HepG2 (cell line): ENCODE measurements around the gene AHCY. TPM values are rescaled to one million over a fixed set of nuclear protein-coding genes. Genes with fewer than 3 reads are reported as not detected.

ENCODE experiments used
- ADNP ChIP-seq: sonication (generic); formaldehyde crosslinking; IDR thresholded peaks from 2 replicates; pipeline ENCODE4 v1.4.0; 2020; ENCODE audit warnings: missing genetic modification reagents
- ARID4A ChIP-seq: sonication (generic); formaldehyde crosslinking; IDR thresholded peaks from 2 replicates; pipeline ENCODE4 v1.5.0; 2020; ENCODE audit warnings: mild to moderate bottlenecking, missing genetic modification reagents, borderline replicate concordance
- ATF5 ChIP-seq: sonication (generic); formaldehyde crosslinking; IDR thresholded peaks from 2 replicates; pipeline ENCODE4 v1.4.0; 2020; ENCODE audit warnings: mild to moderate bottlenecking, low read depth, missing genetic modification reagents
- CHD2 ChIP-seq: IDR thresholded peaks from 2 replicates; pipeline ENCODE4 v1.6.1; 2011; ENCODE audit warnings: low read depth, low read length, improper control_type of control experiment
- ELF1 ChIP-seq: sonication (generic); formaldehyde crosslinking; IDR thresholded peaks from 2 replicates; pipeline ENCODE4 v1.4.0; 2020; ENCODE audit warnings: missing genetic modification reagents
- FIP1L1 ChIP-seq: fragments of 200-400 bp; formaldehyde crosslinking; IDR thresholded peaks from 2 replicates; pipeline ENCODE4 v1.6.1; 2018; ENCODE audit warnings: low read depth, mild to moderate bottlenecking, low read length, moderate library complexity, borderline replicate concordance; ENCODE audit not compliant: insufficient read depth
- FOXK2 ChIP-seq: fragments of 450-650 bp; IDR thresholded peaks from 2 replicates; pipeline ENCODE4 v1.6.1; 2016
- HNF4G ChIP-seq, 2 experiments: sonication (generic) in 1 of 2; formaldehyde crosslinking in 1 of 2; IDR thresholded peaks; 2 replicates each; pipeline versions ENCODE4 v1.4.0 to v1.6.1; 2011 to 2020; ENCODE audit warnings: borderline replicate concordance in 2 of 2, low read depth in 2 of 2, mild to moderate bottlenecking in 2 of 2, low read length in 1 of 2, missing genetic modification reagents in 1 of 2, moderate library complexity in 1 of 2
- HOXA7 ChIP-seq: sonication (generic); formaldehyde crosslinking; IDR thresholded peaks from 2 replicates; pipeline ENCODE4 v1.8.1; 2022; ENCODE audit warnings: mild to moderate bottlenecking, missing genetic modification reagents, moderate library complexity
- KMT2A ChIP-seq: sonication (generic); formaldehyde crosslinking; IDR thresholded peaks from 2 replicates; pipeline ENCODE4 v1.4.0; 2020; ENCODE audit warnings: missing genetic modification reagents
- NFATC3 ChIP-seq: sonication (generic); formaldehyde crosslinking; IDR thresholded peaks from 2 replicates; pipeline ENCODE4 v1.5.1; 2020; ENCODE audit warnings: mild to moderate bottlenecking, missing genetic modification reagents
- TARDBP ChIP-seq: sonication (generic); formaldehyde crosslinking; IDR thresholded peaks from 2 replicates; pipeline ENCODE4 v1.8.0; 2022; ENCODE audit warnings: mild to moderate bottlenecking, missing genetic modification reagents
- TSC22D2 ChIP-seq: sonication (generic); formaldehyde crosslinking; IDR thresholded peaks from 2 replicates; pipeline ENCODE4 v1.5.1; 2020; ENCODE audit warnings: missing genetic modification reagents, mild to moderate bottlenecking, borderline replicate concordance
- ZFX ChIP-seq: sonication (generic); formaldehyde crosslinking; IDR thresholded peaks from 2 replicates; pipeline ENCODE4 v1.4.0; 2020; ENCODE audit warnings: mild to moderate bottlenecking, low read depth, missing genetic modification reagents, moderate library complexity
- ZFY ChIP-seq: sonication (generic); formaldehyde crosslinking; IDR thresholded peaks from 2 replicates; pipeline ENCODE4 v1.4.0; 2020; ENCODE audit warnings: missing genetic modification reagents
- ZNF281 ChIP-seq: sonication (generic); formaldehyde crosslinking; IDR thresholded peaks from 2 replicates; pipeline ENCODE4 v1.4.0; 2020; ENCODE audit warnings: missing genetic modification reagents, borderline replicate concordance
- ZNF317 ChIP-seq: sonication (generic); formaldehyde crosslinking; IDR thresholded peaks from 2 replicates; pipeline ENCODE4 v1.5.0; 2020; ENCODE audit warnings: mild to moderate bottlenecking, missing genetic modification reagents
- ZNF530 ChIP-seq: sonication (generic); formaldehyde crosslinking; IDR thresholded peaks from 2 replicates; pipeline ENCODE4 v1.5.0; 2020; ENCODE audit warnings: low read depth, mild to moderate bottlenecking, missing genetic modification reagents
- ZNF547 ChIP-seq: sonication (generic); formaldehyde crosslinking; IDR thresholded peaks from 2 replicates; pipeline ENCODE4 v1.5.1; 2020; ENCODE audit warnings: mild to moderate bottlenecking, missing genetic modification reagents
- ZNF570 ChIP-seq: sonication (generic); formaldehyde crosslinking; IDR thresholded peaks from 2 replicates; pipeline ENCODE4 v1.4.0; 2020; ENCODE audit warnings: mild to moderate bottlenecking, missing genetic modification reagents, borderline replicate concordance
- ZNF607 ChIP-seq: sonication (generic); formaldehyde crosslinking; IDR thresholded peaks from 2 replicates; pipeline ENCODE4 v1.5.1; 2020; ENCODE audit warnings: missing genetic modification reagents, mild to moderate bottlenecking, borderline replicate concordance
- ZZZ3 ChIP-seq: sonication (generic); formaldehyde crosslinking; IDR thresholded peaks from 2 replicates; pipeline ENCODE4 v1.4.0; 2020; ENCODE audit warnings: missing genetic modification reagents, mild to moderate bottlenecking, borderline replicate concordance
- polyA plus RNA-seq, 8 experiments: library from polyadenylated mRNA; depleted of rRNA in 3 of 8; stranded (reverse) in 7 of 8; unstranded in 1 of 8; fragments of >200 nt; fragmentation: Illumina TruSeq in 4 of 8; extraction: Trizol in 4 of 8; gene quantifications; 2 replicates each; pipeline versions ENCODE4 v1.2.1 to v1.2.3, GENCODE V29; 2011 to 2016; ENCODE audit warnings: low read depth in 4 of 8, missing spikeins in 1 of 8, mixed read lengths in 1 of 8; ENCODE audit not compliant: insufficient read depth in 1 of 8
- total RNA-seq, 5 experiments: library from RNA; depleted of rRNA; stranded (reverse); fragments of >200 nt; fragmentation: Illumina TruSeq; extraction: Trizol; gene quantifications; 2 replicates each; pipeline ENCODE4 v1.2.3, GENCODE V29; 2016; ENCODE audit warnings: low read depth in 1 of 5

AHCY gene
- total and polyA plus RNA-seq, 2 of the 13 experiments (the other 11 are each of a cell fraction or from before 2014, with no cell fraction given): 407 to 419 TPM

- TF ChIP-seq ELF1 (CRISPR knock-in tag): peak; percentile 93
- 0 out of 2 replicates have a peak, but pooled peaks have one; percentile 33 for TF ChIP-seq ATF5 (CRISPR knock-in tag)
- TF ChIP-seq ZNF607 (CRISPR knock-in tag): peak; percentile 95
- peak; percentile 15 for TF ChIP-seq ZNF281 (CRISPR knock-in tag)
- 0 out of 2 replicates have a peak, but pooled peaks have one; percentile 11 for TF ChIP-seq NFATC3
- no peak for TF ChIP-seq ZNF570 (CRISPR knock-in tag)
- TF ChIP-seq HNF4G (IDR thresholded peaks at IDR 0.05; ENCODE audit: borderline replicate concordance, low read depth, low read length): peak; percentile 36; the same call in 1 of the 2 replicates
- peak; percentile 78 for TF ChIP-seq HNF4G (CRISPR knock-in tag; IDR thresholded peaks at IDR 0.05; ENCODE audit: borderline replicate concordance, low read depth)
- TF ChIP-seq KMT2A (CRISPR knock-in tag): peak; percentile 97
- TF ChIP-seq TARDBP: no peak; the same call in 1 of the 2 replicates
- TF ChIP-seq ZNF530 (CRISPR knock-in tag): no peak
- TF ChIP-seq CHD2: peak; percentile 91
- TF ChIP-seq ZFX: peak; percentile 99
- no peak for TF ChIP-seq FOXK2
- TF ChIP-seq ADNP: no peak
- no peak for TF ChIP-seq HOXA7 (CRISPR knock-in tag)
- TF ChIP-seq FIP1L1: peak; percentile 36; the same call in 1 of the 2 replicates
- TF ChIP-seq TSC22D2 (CRISPR knock-in tag): peak; percentile 96
- TF ChIP-seq ARID4A: peak; percentile 98
- peak; percentile 96 for TF ChIP-seq ZNF547
- peak; percentile 84 for TF ChIP-seq ZNF317
- no peak for TF ChIP-seq ZZZ3
- TF ChIP-seq ZFY: peak; percentile 99
Measured at GRCh38 chr20:34302723-34303533, at the start of gene AHCY (continued).
